Measurements from ENCODE around the gene NOTCH1.

Gene NOTCH1

GRCh38 chr9:136536051-136536720, 9.7 kb downstream of the NOTCH1 start:
- TF ChIP-seq CTCF (IDR thresholded peaks at IDR 0.05; ENCODE audit: low read depth, low read length) = no peak
- no peak for DNase-seq (ENCODE audit: extremely low read depth, low read depth)

GRCh38 chr9:136535070-136535469, 10.8 kb downstream of the NOTCH1 start:
- TF ChIP-seq CTCF (IDR thresholded peaks at IDR 0.05; ENCODE audit: low read depth, low read length) = no peak
- DNase-seq (ENCODE audit: extremely low read depth, low read depth) = no peak

GRCh38 chr9:136534366-136534765, 11.5 kb downstream of the NOTCH1 start:
- DNase-seq (ENCODE audit: extremely low read depth, low read depth) = no peak
- TF ChIP-seq CTCF (IDR thresholded peaks at IDR 0.05; ENCODE audit: low read depth, low read length) = no peak

GRCh38 chr9:136533775-136534157, 12.1 kb downstream of the NOTCH1 start:
- DNase-seq (ENCODE audit: extremely low read depth, low read depth) = no peak
- no peak for TF ChIP-seq CTCF (IDR thresholded peaks at IDR 0.05; ENCODE audit: low read depth, low read length)

- no peak for TF ChIP-seq CTCF (IDR thresholded peaks at IDR 0.05; ENCODE audit: low read depth, low read length)
- DNase-seq (ENCODE audit: extremely low read depth, low read depth) = no peak
Observed at GRCh38 chr9:136532799-136533774, 12.8 kb downstream of the NOTCH1 start.

- DNase-seq (ENCODE audit: extremely low read depth, low read depth) = no peak
- TF ChIP-seq CTCF (IDR thresholded peaks at IDR 0.05; ENCODE audit: low read depth, low read length) = no peak
Observed at GRCh38 chr9:136531904-136532798, 13.7 kb downstream of the NOTCH1 start.

Measured in AG09319 (cell line).